Transverse colon (tissue), 4 donors: ENCODE results near the gene BRME1.

ENCODE experiments used
- CTCF ChIP-seq, 5 experiments: fragments of 200-600 bp in 3 of 5; fragments of 450-650 bp in 2 of 5; sonication (generic) in 3 of 5; IDR thresholded peaks; 1 replicate in 2 of 5; 2 replicates in 3 of 5; pipeline ENCODE4 v1.5.1; 2016 to 2017; ENCODE audit warnings: antibody characterized with exemption in 5 of 5, inconsistent platforms in 3 of 5, mild to moderate bottlenecking in 2 of 5, moderate library complexity in 1 of 5
- EP300 ChIP-seq: sonication (generic); formaldehyde crosslinking; IDR thresholded peaks from one replicate; pipeline ENCODE4 v1.6.1; 2017; ENCODE audit warnings: antibody characterized with exemption, low read depth
- POLR2A ChIP-seq: fragments of 450-650 bp; IDR thresholded peaks from one replicate; pipeline ENCODE4 v1.6.1; 2016; ENCODE audit warnings: antibody characterized with exemption, mild to moderate bottlenecking, moderate library complexity
- POLR2AphosphoS5 ChIP-seq, 3 donors: sonication (generic); formaldehyde crosslinking; IDR thresholded peaks; one replicate each; pipeline ENCODE4 v1.6.1; 2016; ENCODE audit warnings: antibody characterized with exemption in 3 of 3

- no peak for TF ChIP-seq CTCF (IDR thresholded peaks at IDR 0.05)
- no peak for TF ChIP-seq POLR2A
- TF ChIP-seq POLR2AphosphoS5 (IDR thresholded peaks at IDR 0.05): no peak
- TF ChIP-seq EP300: no peak
Measured at GRCh38 chr19:13920524-13920923, 14.6 kb upstream of the BRME1 start.
